Heart left ventricle (tissue), 16 donors: ENCODE measurements around the gene UBQLN3. TPM values are rescaled to one million over a fixed set of nuclear protein-coding genes. Genes with fewer than 3 reads are reported as not detected.

Source experiments
- ATAC-seq, 4 donors: fragments of 200-7000 bp; cut with Tn5 transposase; one replicate each; pipeline ENCODE4 v1.9.1; 2020 to 2022; ENCODE audit warnings: moderate library complexity in 4 of 4, mild to moderate bottlenecking in 3 of 4, moderate number of reproducible peaks in 1 of 4
- DNase-seq, 5 donors: peaks; one replicate each; pipeline ENCODE4 v3.0.0-alpha.2; 2020
- H3K27ac ChIP-seq, 12 donors: fragments of 200-600 bp; sonication (generic) in 4 of 12; one replicate each; pipeline versions ENCODE4 v1.5.0 to v1.8.0; 2016 to 2022; ENCODE audit warnings: mild to moderate bottlenecking in 2 of 12
- H3K27me3 ChIP-seq, 9 donors: fragments of 200-600 bp; sonication (generic) in 2 of 9; one replicate each; pipeline versions ENCODE4 v1.5.1 to v1.8.0; 2016 to 2022; ENCODE audit warnings: mild to moderate bottlenecking in 3 of 9
- H3K36me3 ChIP-seq, 9 donors: fragments of 200-600 bp; sonication (generic) in 2 of 9; one replicate each; pipeline versions ENCODE4 v1.5.0 to v1.8.0; 2018 to 2022; ENCODE audit warnings: mild to moderate bottlenecking in 2 of 9
- H3K4me1 ChIP-seq, 12 donors: fragments of 200-600 bp; sonication (generic) in 4 of 12; one replicate each; pipeline versions ENCODE4 v1.5.0 to v1.8.0; 2016 to 2022; ENCODE audit warnings: mild to moderate bottlenecking in 3 of 12
- H3K4me3 ChIP-seq, 12 donors: fragments of 200-600 bp; sonication (generic) in 4 of 12; one replicate each; pipeline versions ENCODE4 v1.5.0 to v1.8.0; 2017 to 2022; ENCODE audit warnings: mild to moderate bottlenecking in 9 of 12, moderate library complexity in 4 of 12
- H3K9me3 ChIP-seq, 12 donors: fragments of 200-600 bp; sonication (generic) in 4 of 12; one replicate each; pipeline versions ENCODE4 v1.5.0 to v1.8.0; 2016 to 2022; ENCODE audit warnings: mild to moderate bottlenecking in 1 of 12
- CTCF ChIP-seq, 12 donors: fragments of 200-600 bp; sonication (generic) in 4 of 12; IDR thresholded peaks; one replicate each; pipeline versions ENCODE4 v1.5.0 to v1.8.0; 2018 to 2022; ENCODE audit warnings: antibody characterized with exemption in 12 of 12, mild to moderate bottlenecking in 5 of 12
- POLR2A ChIP-seq, 2 donors: fragments of 450-650 bp; IDR thresholded peaks; one replicate each; pipeline ENCODE4 v1.6.1; 2017; ENCODE audit warnings: antibody characterized with exemption in 2 of 2, mild to moderate bottlenecking in 2 of 2, moderate library complexity in 2 of 2
- WGBS, 4 donors: extraction: QIAGEN DNeasy Blood & Tissue Kit in 2 of 4; methylation state at CpG; one replicate each; pipeline versions ENCODE4 v1.1.5 to v1.1.7; 2013 to 2018; 5-methylcytosine and 5-hydroxymethylcytosine counted together
- intact Hi-C, 10 donors: fragments of 100-400 bp; cut with DNase I; formaldehyde crosslinking; loops; one replicate each; pipeline versions ENCODE4 v1.11.1 to v1.14.2; 2022
- polyA plus RNA-seq, 2 donors: library from polyadenylated mRNA; stranded (reverse); fragments of 200-250 nt; gene quantifications; one replicate each; pipeline ENCODE4 v1.2.3, GENCODE V29; 2013
- total RNA-seq, 9 donors: library from RNA; depleted of rRNA in 2 of 9; stranded (reverse); fragments of >200 nt in 2 of 9; fragmentation: NEBNext Ultra II Directional in 3 of 9; extraction: Animal tissue kit (Norgen Biotek cat#: 25700) in 3 of 9; gene quantifications; one replicate each; pipeline versions ENCODE4 v1.1.0 to v1.2.4, GENCODE V29; 2016 to 2023
- donor health status: ischemic (EF 13 %, LVEDD 7.1; RV severe dilation, severe dysfunction).
- donor health status: healthy with polysubstance abuse.
- donor health status: DM: no; HTN: yes; CAD: no.
- donor health status: DM: no; HTN: no; CAD: no.
- donor health status: ischemic (EF 25% LVEDD 6.9; RV normal size, moderate dysfunction).
- donor health status: ischemic (EF 25% LVEDD 5.7; RV mildly dilated, moderate dysfunction).
- donor health status: healthy.
- donor health status: DM: yes; HTN: yes; CAD: no.
- donor health status: ischemic (EF 35%, LVEDD 5.7; RV mildly dilated, moderate dysfunction).
- donor health status: nonischemic (EF 11% LVEDD 7.7; RV severe dilation, severe dysfunction).
- donor health status: DM: yes; HTN: yes; CAD: no.
- donor health status: PGD.
- donor health status: ischemic (EF 29% LVEDD 5.4; RV normal size, mild dysfunction).
- donor health status: nonischemic (EF 23%, LVEDD 6.1; RV moderate dilation, normal function).

UBQLN3 gene
- total and polyA plus RNA-seq, 11 donors = 0.16 TPM; not detected in 10

GRCh38 chr11:5473921-5474320 is 35.8 kb downstream of the UBQLN3 start:
- Histone ChIP-seq H3K27ac (no peak overlapping the region), H3K27me3 (peaks cover 0 to 6% (median 0%) of the 10 kb centered on the region in 9 donors), H3K4me1 (no peaks in the 10 kb centered on the region), H3K36me3 (no peaks in the 10 kb centered on the region), H3K9me3 (no peaks in the 10 kb centered on the region), H3K4me3 (no peak overlapping the region)
- ATAC-seq (no peak), DNase-seq (no peak)
- no peak for TF ChIP-seq CTCF (IDR thresholded peaks at IDR 0.05)
- TF ChIP-seq POLR2A (IDR thresholded peaks at IDR 0.05) = no peak
- intact Hi-C loops = loop anchor here in 5 of 10 donors (2.0 to 10.0 kb wide), 3 partner anchors 81 to 335 kb away; partner anchors contain the start of gene OR52N2 (in 2 of the 5)

GRCh38 chr11:5467527-5467926 is 42.2 kb downstream of the UBQLN3 start:
- Histone ChIP-seq H3K4me1 (no peaks in the 10 kb centered on the region), H3K9me3 (no peaks in the 10 kb centered on the region), H3K36me3 (no peaks in the 10 kb centered on the region), H3K27me3 (no peaks in the 10 kb centered on the region), H3K4me3 (no peak overlapping the region), H3K27ac (no peak overlapping the region)
- TF ChIP-seq CTCF (IDR thresholded peaks at IDR 0.05) (no peak), POLR2A (IDR thresholded peaks at IDR 0.05) (no peak)
- ATAC-seq (no peak), DNase-seq (no peak)
- intact Hi-C loops = no loop called here
- WGBS, 4 donors = 36 to 57% (median 44%) methylated on average over 2 of the region's 2 CpGs

- 86 to 90% (median 88%) methylated on average over 4 to 14 of the region's 14 CpGs for WGBS, 4 donors
- intact Hi-C loops = no loop called here
Measured at GRCh38 chr11:5460983-5461621, 48.7 kb downstream of the UBQLN3 start.

More at GRCh38 chr11:5460983-5461621, 48.7 kb downstream of the UBQLN3 start:
- no peak for ATAC-seq
- no peaks in the 10 kb centered on the region for H3K9me3 ChIP-seq
- H3K27ac ChIP-seq = no peak overlapping the region
- H3K36me3 ChIP-seq = no peaks in the 10 kb centered on the region
- TF ChIP-seq CTCF (IDR thresholded peaks at IDR 0.05) (no peak), POLR2A (IDR thresholded peaks at IDR 0.05) (no peak)
- H3K4me1 ChIP-seq = no peaks in the 10 kb centered on the region
- DNase-seq = no peak
- H3K4me3 ChIP-seq = no peak overlapping the region
- no peaks in the 10 kb centered on the region for H3K27me3 ChIP-seq

Other genes with a start within 250 kb of the UBQLN3 start
- not detected for gene HBE1, start 240.0 kb downstream of the UBQLN3 start, total RNA-seq
- not detected for gene HBE1, start 240.0 kb downstream of the UBQLN3 start, polyA plus RNA-seq
- gene OR51B4, start 208.0 kb downstream of the UBQLN3 start, total RNA-seq = not detected
- gene OR51B4, start 208.0 kb downstream of the UBQLN3 start, polyA plus RNA-seq = not detected
- gene OR51B2, start 185.7 kb downstream of the UBQLN3 start, total RNA-seq = not detected
- gene OR51B2, start 185.7 kb downstream of the UBQLN3 start, polyA plus RNA-seq = not detected
- under 1 TPM in 1 of 9 donors, not detected in 8; 0.80 TPM for gene OR51B5, start 166.4 kb downstream of the UBQLN3 start, total RNA-seq
- under 1 TPM in 1 of 2 donors, not detected in 1; 0.11 TPM for gene OR51B5, start 166.4 kb downstream of the UBQLN3 start, polyA plus RNA-seq
- gene OR51B6, start 158.4 kb downstream of the UBQLN3 start, total RNA-seq = not detected
- gene OR51B6, start 158.4 kb downstream of the UBQLN3 start, polyA plus RNA-seq = not detected
- gene OR51M1, start 126.1 kb downstream of the UBQLN3 start, total RNA-seq = not detected
- gene OR51M1, start 126.1 kb downstream of the UBQLN3 start, polyA plus RNA-seq = not detected
- gene OR51Q1, start 87.8 kb downstream of the UBQLN3 start, total RNA-seq = not detected
- not detected for gene OR51Q1, start 87.8 kb downstream of the UBQLN3 start, polyA plus RNA-seq
- not detected for gene OR51I1, start 68.4 kb downstream of the UBQLN3 start, total RNA-seq
- gene OR51I1, start 68.4 kb downstream of the UBQLN3 start, polyA plus RNA-seq = not detected
- not detected for gene OR51I2, start 60.6 kb downstream of the UBQLN3 start, total RNA-seq
- gene OR51I2, start 60.6 kb downstream of the UBQLN3 start, polyA plus RNA-seq = not detected
- not detected for gene OR52D1, start 21.3 kb downstream of the UBQLN3 start, total RNA-seq
- not detected for gene OR52D1, start 21.3 kb downstream of the UBQLN3 start, polyA plus RNA-seq
- under 1 TPM in 5 of 9 donors, not detected in 4; 0.14 to 0.25 (median 0.17) TPM for gene UBQLNL, start 6.7 kb upstream of the UBQLN3 start, total RNA-seq
- gene UBQLNL, start 6.7 kb upstream of the UBQLN3 start, polyA plus RNA-seq = under 1 TPM; 0.03 to 0.23 TPM
- gene OR52H1, start 38.6 kb upstream of the UBQLN3 start, total RNA-seq = under 1 TPM in 2 of 9 donors, not detected in 7; 0.32 to 0.47 TPM
- not detected for gene OR52H1, start 38.6 kb upstream of the UBQLN3 start, polyA plus RNA-seq
- not detected for gene OR52B6, start 70.9 kb upstream of the UBQLN3 start, total RNA-seq
- not detected for gene OR52B6, start 70.9 kb upstream of the UBQLN3 start, polyA plus RNA-seq
- gene TRIM6, start 86.7 kb upstream of the UBQLN3 start, total RNA-seq = 1 to 10 TPM in 6 of 9 donors, under 1 TPM in 3; 0.39 to 2.4 (median 1.1) TPM
- gene TRIM6, start 86.7 kb upstream of the UBQLN3 start, polyA plus RNA-seq = under 1 TPM; 0.50 to 0.88 TPM
- gene TRIM34, start 115.0 kb upstream of the UBQLN3 start, total RNA-seq = 1 to 10 TPM; 1.3 to 9.1 (median 1.6) TPM
- gene TRIM34, start 115.0 kb upstream of the UBQLN3 start, polyA plus RNA-seq = 1 to 10 TPM in 1 of 2 donors, under 1 TPM in 1; 0.72 to 1.9 TPM
- 10 to 100 TPM in 2 of 9 donors, 1 to 10 TPM in 7; 7.5 to 15.9 (median 8.9) TPM for gene TRIM5, start 175.1 kb upstream of the UBQLN3 start, total RNA-seq
- gene TRIM5, start 175.1 kb upstream of the UBQLN3 start, polyA plus RNA-seq = 1 to 10 TPM; 4.7 to 8.2 TPM
- gene TRIM22, start 179.8 kb upstream of the UBQLN3 start, total RNA-seq = 10 to 100 TPM in 8 of 9 donors, 1 to 10 TPM in 1; 9.4 to 83.0 (median 17.0) TPM
- gene TRIM22, start 179.8 kb upstream of the UBQLN3 start, polyA plus RNA-seq = 1 to 10 TPM; 9.2 to 10.0 TPM
- under 1 TPM in 1 of 9 donors, not detected in 8; 0.13 TPM for gene OR56B1, start 226.5 kb upstream of the UBQLN3 start, total RNA-seq
- not detected for gene OR56B1, start 226.5 kb upstream of the UBQLN3 start, polyA plus RNA-seq
- under 1 TPM in 1 of 9 donors, not detected in 8; 0.38 TPM for gene OR52N4, start 244.3 kb upstream of the UBQLN3 start, total RNA-seq
- gene OR52N4, start 244.3 kb upstream of the UBQLN3 start, polyA plus RNA-seq = not detected